ENCODE data around the gene ADO. TPM values are rescaled to one million over a fixed set of nuclear protein-coding genes. Genes with fewer than 3 reads are reported as not detected.

ADO gene
- total and polyA plus RNA-seq, 2 of the 4 experiments (the other 2 are of a cell fraction): 8.0 to 8.1 TPM

GRCh38 chr10:62772186-62772974 is 32.1 kb upstream of the ADO start:
- peak; percentile 17 for DNase-seq
- Histone ChIP-seq H3K4me3 (ENCODE audit: insufficient read depth, low read depth, low read length) (no peak overlapping the region), H3K9ac (ENCODE audit: low read depth, low read length) (no peak overlapping the region), H3K79me1 (ENCODE audit: low read depth in 1 of 2, low read length in 2 of 2) (no peaks in the 10 kb centered on the region), H3K4me1 (ENCODE audit: control insufficient read depth, insufficient read depth, low read length) (peaks cover 3% of the 10 kb centered on the region), H3K9me3 (ENCODE audit: control insufficient read depth, insufficient read depth, low read length) (no peaks in the 10 kb centered on the region), H2BK20ac (ENCODE audit: low read depth, low read length) (no peak overlapping the region), H2AFZ (replicated peaks; ENCODE audit: low read length, poor library complexity) (no peak overlapping the region), H3K36me3 (ENCODE audit: control insufficient read depth, insufficient read depth, low read length) (no peaks in the 10 kb centered on the region), H4K91ac (ENCODE audit: insufficient read depth, low read depth, low read length) (no peak overlapping the region), H3K4me2 (ENCODE audit: low read depth, low read length) (peak overlapping the region; percentile 42), H4K8ac (ENCODE audit: low read depth in 2 of 2, low read length in 2 of 2) (no peak overlapping the region), H2AK5ac (ENCODE audit: low read depth, low read length) (no peak overlapping the region), H2BK5ac (ENCODE audit: low read depth, low read length, poor library complexity, severe bottlenecking) (no peak overlapping the region), H2AK9ac (replicated peaks; ENCODE audit: low read depth, low read length, poor library complexity) (no peak overlapping the region), H3K27ac (ENCODE audit: insufficient read depth, low read length) (no peak overlapping the region), H3K14ac (replicated peaks; ENCODE audit: low read depth, low read length) (no peak overlapping the region), H3K23ac (ENCODE audit: low read depth, low read length) (no peak overlapping the region), H2BK15ac (ENCODE audit: low read depth, low read length) (no peak overlapping the region), H3K27me3 (ENCODE audit: control insufficient read depth, insufficient read depth, low read length) (peaks cover 11% of the 10 kb centered on the region), H3K56ac (ENCODE audit: extremely low read depth, insufficient read depth, low read length) (no peak overlapping the region), H3K9me1 (ENCODE audit: insufficient read depth, low read length) (peaks cover 2% of the 10 kb centered on the region; the same call in 1 of the 2 replicates), H3K4ac (ENCODE audit: low read depth, low read length) (no peak overlapping the region), H4K20me1 (ENCODE audit: insufficient read depth, low read length) (no peaks in the 10 kb centered on the region), H4K5ac (ENCODE audit: low read depth, low read length) (no peak overlapping the region), H3K18ac (ENCODE audit: low read depth, low read length) (no peak overlapping the region), H2BK120ac (ENCODE audit: low read depth, low read length) (no peak overlapping the region)
- no TSS peak for BruUV-seq (replicated peaks)
- WGBS, 2 experiments (ENCODE audit: extremely low coverage in 2 of 2, insufficient read length in 1 of 2): 0% methylated on average over 1 of the region's 7 CpGs; no CpG with 5 or more reads in 1 of the 2 experiments
- ChIA-PET CTCF (interaction anchor here (0.6 to 1.0 kb wide), 2 partner anchors 162 to 736 kb away, joined by 3 to 4 read pairs; no protein-coding TSS in a partner anchor), POLR2A (ENCODE audit: unreplicated experiment) (interaction anchor here (0.7 kb wide), 1 partner anchor 191 kb away, joined by 3 read pairs; no protein-coding TSS in a partner anchor)
- peak; percentile 81 for ATAC-seq (ENCODE audit: low read depth)
- in situ Hi-C loops (cut with MboI; ENCODE audit: low sequenced_read_pairs) (no loop called here), intact Hi-C loops (cut with micrococcal nuclease) (no loop called here), dilution Hi-C loops (cut with HindIII; ENCODE audit: low sequenced_read_pairs, unreplicated experiment) (no loop called here)
- no peak for TF ChIP-seq POLR2A (IDR thresholded peaks at IDR 0.05; ENCODE audit: low read depth, low read length)
- no peak for TF ChIP-seq RCOR1 (IDR thresholded peaks at IDR 0.05; ENCODE audit: insufficient replicate concordance, low read length)
- TF ChIP-seq FOS (IDR thresholded peaks at IDR 0.05; ENCODE audit: low read depth, low read length): no peak
- TF ChIP-seq MAZ (IDR thresholded peaks at IDR 0.05; ENCODE audit: borderline replicate concordance, low read depth, low read length): no peak
- TF ChIP-seq CEBPB (IDR thresholded peaks at IDR 0.05; ENCODE audit: low read depth, low read length): no peak
- no peak for TF ChIP-seq USF2 (IDR thresholded peaks at IDR 0.05; ENCODE audit: low read depth, low read length)
- no peak for TF ChIP-seq MXI1 (IDR thresholded peaks at IDR 0.05; ENCODE audit: borderline replicate concordance, low read depth, low read length)
- no peak for TF ChIP-seq RFX5 (IDR thresholded peaks at IDR 0.05; ENCODE audit: low read depth, low read length)
- TF ChIP-seq CTCF (conservative IDR thresholded peaks at IDR 0.05; ENCODE audit: low read depth, low read length): no peak
- TF ChIP-seq MAFK (IDR thresholded peaks at IDR 0.05; ENCODE audit: low read depth, low read length): no peak
- no peak for TF ChIP-seq SMC3 (IDR thresholded peaks at IDR 0.05; ENCODE audit: low read depth, low read length)
- TF ChIP-seq ELK1 (IDR thresholded peaks at IDR 0.05; ENCODE audit: borderline replicate concordance, low read depth, low read length): no peak
- TF ChIP-seq NFE2L2 (IDR thresholded peaks at IDR 0.05; ENCODE audit: low read depth, low read length): no peak

Measured in IMR-90 (cell line).